HT-29 (cell line): ENCODE data around the gene SFT2D1. TPM values are rescaled to one million over a fixed set of nuclear protein-coding genes. Genes with fewer than 3 reads are reported as not detected.
A peak's percentile ranks its signal among the peaks of the same experiment; 100 is the strongest.

Experiments used
- DNase-seq: peaks from one replicate; pipeline ENCODE4 v3.0.0-alpha.2; 2015; ENCODE audit warnings: low spot score
- total RNA-seq: library from RNA; depleted of rRNA; stranded (reverse); fragments of >200 nt; shearing (Covaris generic); gene quantifications from 2 replicates; pipeline ENCODE4 v1.2.3, GENCODE V29; 2014

Gene SFT2D1
- total RNA-seq, 1 experiment from 2014 or later: 69.3 TPM

GRCh38 chr6:166334878-166335277 lies 7.5 kb downstream of the SFT2D1 start:
- DNase-seq: no peak

GRCh38 chr6:166333172-166333995 lies 9.0 kb downstream of the SFT2D1 start:
- DNase-seq: no peak

GRCh38 chr6:166331503-166332415 lies 10.6 kb downstream of the SFT2D1 start:
- DNase-seq: no peak

- peak; percentile 79 for DNase-seq
Measured at GRCh38 chr6:166330612-166331011, 11.7 kb downstream of the SFT2D1 start.

- DNase-seq: no peak
Measured at GRCh38 chr6:166325383-166326042, 16.8 kb downstream of the SFT2D1 start.

- DNase-seq: no peak
Measured at GRCh38 chr6:166323395-166323794, 18.9 kb downstream of the SFT2D1 start.

- peak; percentile 21 for DNase-seq
Measured at GRCh38 chr6:166318649-166319600, 23.4 kb downstream of the SFT2D1 start.

GRCh38 chr6:166318227-166318626 lies 24.1 kb downstream of the SFT2D1 start:
- no peak for DNase-seq

GRCh38 chr6:166317261-166318212 lies 24.8 kb downstream of the SFT2D1 start:
- no peak for DNase-seq

- DNase-seq: no peak
Measured at GRCh38 chr6:166315436-166315835, 26.9 kb downstream of the SFT2D1 start.

- DNase-seq: no peak
Measured at GRCh38 chr6:166314454-166314853, 27.9 kb downstream of the SFT2D1 start.

- peak; percentile 31 for DNase-seq
Measured at GRCh38 chr6:166313255-166314070, 28.9 kb downstream of the SFT2D1 start.

GRCh38 chr6:166312832-166313231 lies 29.5 kb downstream of the SFT2D1 start:
- DNase-seq: no peak

GRCh38 chr6:166310634-166311033 lies 31.7 kb downstream of the SFT2D1 start:
- no peak for DNase-seq

- DNase-seq: no peak
Measured at GRCh38 chr6:166309977-166310376, 32.4 kb downstream of the SFT2D1 start.

GRCh38 chr6:166308769-166309589 lies 33.4 kb downstream of the SFT2D1 start:
- DNase-seq: no peak

- no peak for DNase-seq
Measured at GRCh38 chr6:166308033-166308768, 34.1 kb downstream of the SFT2D1 start, which contains the start of gene PRR18. Gene PRR18 (minus strand): TSS chr6:166308392. CDS start chr6:166308142, 250 bp downstream.
